H9 (cell line): Measurements from ENCODE around the gene KSR1. TPM values are rescaled to one million over a fixed set of nuclear protein-coding genes. Genes with fewer than 3 reads are reported as not detected.

Source experiments
- DNase-seq: peaks from one replicate; pipeline ENCODE4 v3.0.0-alpha.2; 2017
- H2AFZ ChIP-seq: one replicate; pipeline ENCODE4 v1.6.1; 2013; ENCODE audit warnings: mild to moderate bottlenecking, low read length, control low read depth, moderate library complexity
- H2AK5ac ChIP-seq: 2 replicates; pipeline ENCODE4 v1.6.1; 2013; ENCODE audit warnings: low read length, control low read depth, mixed read lengths; ENCODE audit not compliant: insufficient read length
- H2BK120ac ChIP-seq: one replicate; pipeline ENCODE4 v1.6.1; 2013; ENCODE audit warnings: low read depth, mild to moderate bottlenecking, low read length, control low read depth, inconsistent platforms; ENCODE audit not compliant: poor library complexity, severe bottlenecking
- H2BK12ac ChIP-seq: 2 replicates; pipeline ENCODE4 v1.6.1; 2013; ENCODE audit warnings: low read length, control low read depth, mixed read lengths, low read depth; ENCODE audit not compliant: insufficient read length
- H2BK15ac ChIP-seq: 2 replicates; pipeline ENCODE4 v1.6.1; 2013; ENCODE audit warnings: low read depth, low read length, control low read depth
- H2BK20ac ChIP-seq: one replicate; pipeline ENCODE4 v1.6.1; 2013; ENCODE audit warnings: low read depth, mild to moderate bottlenecking, low read length, control low read depth, inconsistent platforms; ENCODE audit not compliant: poor library complexity, severe bottlenecking
- H2BK5ac ChIP-seq: 2 replicates; pipeline ENCODE4 v1.6.1; 2013; ENCODE audit warnings: low read length, control low read depth, mixed read lengths; ENCODE audit not compliant: insufficient read length
- H3K14ac ChIP-seq: 2 replicates; pipeline ENCODE4 v1.6.1; 2013; ENCODE audit warnings: low read length, control low read depth; ENCODE audit not compliant: insufficient read depth
- H3K18ac ChIP-seq: 2 replicates; pipeline ENCODE4 v1.6.1; 2013; ENCODE audit warnings: low read depth, mild to moderate bottlenecking, mixed read lengths, low read length, control low read depth; ENCODE audit not compliant: insufficient read length
- H3K23ac ChIP-seq: 2 replicates; pipeline ENCODE4 v1.6.1; 2013; ENCODE audit warnings: low read length, control low read depth, mixed read lengths, low read depth; ENCODE audit not compliant: insufficient read length
- H3K23me2 ChIP-seq: 2 replicates; pipeline ENCODE4 v1.6.1; 2013; ENCODE audit warnings: low read depth, mild to moderate bottlenecking, mixed read lengths, low read length, control low read depth; ENCODE audit not compliant: insufficient read length, poor library complexity, severe bottlenecking
- H3K27ac ChIP-seq: 2 replicates; pipeline ENCODE4 v1.5.1; 2013; ENCODE audit warnings: low read length, control low read depth, mixed read lengths, low read depth; ENCODE audit not compliant: insufficient read length
- H3K27me3 ChIP-seq: 2 replicates; pipeline ENCODE4 v1.6.1; 2013; ENCODE audit warnings: low read length, control low read depth, inconsistent platforms; ENCODE audit not compliant: insufficient read depth
- H3K4ac ChIP-seq: 2 replicates; pipeline ENCODE4 v1.6.1; 2013; ENCODE audit warnings: low read depth, mild to moderate bottlenecking, control low read depth, inconsistent platforms, low read length, moderate library complexity
- H3K4me1 ChIP-seq: 2 replicates; pipeline ENCODE4 v1.6.1; 2013; ENCODE audit warnings: low read length, control low read depth, inconsistent platforms; ENCODE audit not compliant: insufficient read depth
- H3K4me2 ChIP-seq: 2 replicates; pipeline ENCODE4 v1.6.1; 2013; ENCODE audit warnings: low read length, control low read depth, mixed read lengths; ENCODE audit not compliant: insufficient read length, insufficient read depth
- H3K56ac ChIP-seq: 2 replicates; pipeline ENCODE4 v1.6.1; 2013; ENCODE audit warnings: low read depth, mild to moderate bottlenecking, mixed read lengths, low read length, control low read depth; ENCODE audit not compliant: insufficient read length
- H3K79me1 ChIP-seq: 2 replicates; pipeline ENCODE4 v1.6.1; 2013; ENCODE audit warnings: low read depth, mild to moderate bottlenecking, moderate library complexity, low read length, control low read depth, inconsistent platforms; ENCODE audit not compliant: insufficient read depth, poor library complexity, severe bottlenecking
- H3K79me2 ChIP-seq: 2 replicates; pipeline ENCODE4 v1.6.1; 2013; ENCODE audit warnings: low read length, control low read depth, inconsistent platforms; ENCODE audit not compliant: insufficient read depth
- H3K9ac ChIP-seq: 2 replicates; pipeline ENCODE4 v1.6.1; 2013; ENCODE audit warnings: low read length, control low read depth, mixed read lengths; ENCODE audit not compliant: insufficient read length; ENCODE audit errors: extremely low read depth
- H3K9me3 ChIP-seq: one replicate; pipeline ENCODE4 v1.6.1; 2013; ENCODE audit warnings: low read depth, low read length, inconsistent platforms; ENCODE audit not compliant: control insufficient read depth
- H3T11ph ChIP-seq: one replicate; pipeline ENCODE4 v1.6.1; 2013; ENCODE audit warnings: mild to moderate bottlenecking, low read length, control low read depth, inconsistent platforms
- H4K20me1 ChIP-seq: one replicate; pipeline ENCODE4 v1.6.1; 2013; ENCODE audit not compliant: control insufficient read depth, insufficient read length, insufficient read depth
- H4K5ac ChIP-seq: 2 replicates; pipeline ENCODE4 v1.6.1; 2013; ENCODE audit warnings: low read depth, mild to moderate bottlenecking, mixed read lengths, low read length, control low read depth; ENCODE audit not compliant: insufficient read length
- H4K8ac ChIP-seq: replicated peaks from 2 replicates; pipeline ENCODE4 v1.6.1; 2013; ENCODE audit warnings: low read length, control low read depth, mixed read lengths, low read depth; ENCODE audit not compliant: insufficient read length
- H4K91ac ChIP-seq: 2 replicates; pipeline ENCODE4 v1.6.1; 2013; ENCODE audit warnings: low read depth, mild to moderate bottlenecking, moderate library complexity, mixed read lengths, low read length, control low read depth; ENCODE audit not compliant: insufficient read length
- H3K27ac Mint-ChIP-seq, 3 experiments: 2 replicates in 2 of 3; 3 replicates in 1 of 3; pipeline ENCODE4 v1.8.0; 2020 to 2021; ENCODE audit warnings: mixed read lengths in 3 of 3, mild to moderate bottlenecking in 1 of 3, moderate library complexity in 1 of 3
- H3K27me3 Mint-ChIP-seq: 2 replicates; pipeline ENCODE4 v1.8.0; 2021; ENCODE audit warnings: low read depth, mild to moderate bottlenecking, moderate library complexity, mixed read lengths
- H3K36me3 Mint-ChIP-seq, 3 experiments: 2 replicates in 2 of 3; 3 replicates in 1 of 3; pipeline ENCODE4 v1.8.0; 2020 to 2021; ENCODE audit warnings: low read depth in 3 of 3, mixed read lengths in 3 of 3; ENCODE audit not compliant: insufficient read depth in 1 of 3
- H3K4me1 Mint-ChIP-seq, 2 experiments: 2 replicates each; pipeline ENCODE4 v1.8.0; 2020; ENCODE audit warnings: mixed read lengths in 2 of 2
- H3K4me3 Mint-ChIP-seq, 2 experiments: 2 replicates in 1 of 2; 3 replicates in 1 of 2; pipeline ENCODE4 v1.8.0; 2020 to 2021; ENCODE audit warnings: mild to moderate bottlenecking in 2 of 2, mixed read lengths in 2 of 2, moderate library complexity in 1 of 2
- H3K9me3 Mint-ChIP-seq, 2 experiments: 2 replicates in 1 of 2; 3 replicates in 1 of 2; pipeline ENCODE4 v1.8.0; 2020; ENCODE audit warnings: mild to moderate bottlenecking in 2 of 2, mixed read lengths in 2 of 2, moderate library complexity in 1 of 2
- CTCF ChIP-seq: fragments of 200-600 bp; sonication (generic); conservative IDR thresholded peaks from 3 replicates; pipeline ENCODE4 v1.8.0; 2021; ENCODE audit warnings: antibody characterized with exemption, mild to moderate bottlenecking
- WGBS: extraction: QIAGEN DNeasy Blood & Tissue Kit; methylation state at CpG from one replicate; pipeline ENCODE4 v1.1.7; 2013; ENCODE audit warnings: missing lambda C conversion rate, low lambda C conversion rate, mixed read lengths; ENCODE audit not compliant: insufficient read length; ENCODE audit errors: extremely low coverage; 5-methylcytosine and 5-hydroxymethylcytosine counted together
- total RNA-seq: library from RNA; stranded (reverse); gene quantifications from 2 replicates; pipeline ENCODE4 v1.2.1, GENCODE V29; 2021

The KSR1 gene
- total RNA-seq, 1 experiment from 2014 or later = 44.9 TPM

- H3K27ac Mint-ChIP-seq = no peak overlapping the region; a peak in 1 of 7 replicates
- H3K27ac ChIP-seq = no peak overlapping the region
- DNase-seq = no peak
- H3K23ac ChIP-seq = no peak overlapping the region
- no peak overlapping the region for H2BK5ac ChIP-seq
- no peak overlapping the region for H3K4me3 Mint-ChIP-seq
- H3K36me3 Mint-ChIP-seq = peaks cover 2 to 60% (median 25%) of the 10 kb centered on the region in 3 experiments
- no peaks in the 10 kb centered on the region for H3K4me1 ChIP-seq
- no peaks in the 10 kb centered on the region for H4K20me1 ChIP-seq
- H3K27me3 ChIP-seq = no peaks in the 10 kb centered on the region
- H3K4ac ChIP-seq = no peak overlapping the region
- H3K9me3 Mint-ChIP-seq = no peaks in the 10 kb centered on the region
- H3K79me1 ChIP-seq = no peaks in the 10 kb centered on the region
- no peaks in the 10 kb centered on the region for H3K23me2 ChIP-seq
- no peak overlapping the region for H3K9ac ChIP-seq
- H3K18ac ChIP-seq = no peak overlapping the region
- no peak overlapping the region for H2AFZ ChIP-seq
- no peak overlapping the region for H3T11ph ChIP-seq
- no peak overlapping the region for H4K8ac ChIP-seq
- no peak overlapping the region for H2BK15ac ChIP-seq
- no CpG with 5 or more reads among the region's 4 CpGs for WGBS
- H3K14ac ChIP-seq = no peak overlapping the region
- no peaks in the 10 kb centered on the region for H3K79me2 ChIP-seq
- H2BK120ac ChIP-seq = no peak overlapping the region
- H3K4me2 ChIP-seq = no peak overlapping the region
- H3K27me3 Mint-ChIP-seq = no peaks in the 10 kb centered on the region
- H3K9me3 ChIP-seq = no peaks in the 10 kb centered on the region
- H2AK5ac ChIP-seq = no peak overlapping the region
- no peak overlapping the region for H2BK12ac ChIP-seq
- no peak for TF ChIP-seq CTCF
- H4K5ac ChIP-seq = no peak overlapping the region
- H3K4me1 Mint-ChIP-seq = no peaks in the 10 kb centered on the region
- H3K56ac ChIP-seq = no peak overlapping the region
- H2BK20ac ChIP-seq = no peak overlapping the region
- no peak overlapping the region for H4K91ac ChIP-seq
These were observed 154.0 kb downstream of the KSR1 start for GRCh38 chr17:27610304-27610677.
